ENCODE results near the gene ABTB2.

Gene ABTB2

DNA sequence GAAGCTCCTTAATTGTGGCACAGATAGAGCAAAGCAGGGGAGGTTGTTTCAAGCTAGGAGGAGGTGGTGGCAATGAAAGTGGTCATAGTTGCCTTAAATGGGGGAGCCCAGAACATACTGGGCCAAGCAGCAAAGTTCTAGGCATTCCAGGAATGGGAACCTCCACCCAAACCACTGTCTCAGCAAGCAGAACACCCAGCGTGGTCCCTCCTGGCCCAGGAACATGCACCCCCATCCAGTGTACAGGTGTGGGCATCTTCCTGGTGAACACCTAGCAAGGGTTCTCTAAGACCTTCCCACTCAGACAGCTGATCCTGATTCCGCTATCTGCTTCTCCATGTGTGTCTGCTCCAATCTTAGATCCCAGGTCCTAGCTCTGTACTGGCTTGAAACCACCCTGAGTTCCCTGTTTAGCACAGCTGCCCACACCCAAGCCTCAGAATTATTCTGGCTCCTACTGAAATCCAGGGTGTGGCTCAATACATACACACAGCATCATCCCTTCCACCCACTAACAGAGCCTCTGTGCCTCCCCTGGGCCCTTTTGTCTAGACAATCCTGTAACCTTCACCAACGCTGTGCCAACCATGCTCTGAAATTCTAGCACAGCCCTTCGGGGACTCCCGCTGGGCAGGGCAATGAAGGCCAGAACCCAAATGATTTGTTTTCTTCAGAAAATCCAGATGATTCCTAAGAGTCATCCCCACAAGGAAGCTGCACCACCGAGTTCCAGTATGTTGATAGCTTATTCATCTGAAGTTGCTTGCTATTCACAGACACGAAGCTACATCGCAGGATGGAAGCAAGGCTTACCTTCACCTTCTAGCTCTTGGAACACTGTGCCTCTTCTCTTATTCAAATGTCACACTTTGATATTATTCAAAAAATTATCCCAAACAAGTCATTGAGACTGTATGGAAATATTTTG is 76.6 kb downstream of the ABTB2 start:
- no peak for DNase-seq

- DNase-seq: no peak
Observed at GRCh38 chr11:34278693-34279297, 79.0 kb downstream of the ABTB2 start.

- no peak for DNase-seq
Observed at GRCh38 chr11:34278175-34278574, 79.6 kb downstream of the ABTB2 start.

DNA sequence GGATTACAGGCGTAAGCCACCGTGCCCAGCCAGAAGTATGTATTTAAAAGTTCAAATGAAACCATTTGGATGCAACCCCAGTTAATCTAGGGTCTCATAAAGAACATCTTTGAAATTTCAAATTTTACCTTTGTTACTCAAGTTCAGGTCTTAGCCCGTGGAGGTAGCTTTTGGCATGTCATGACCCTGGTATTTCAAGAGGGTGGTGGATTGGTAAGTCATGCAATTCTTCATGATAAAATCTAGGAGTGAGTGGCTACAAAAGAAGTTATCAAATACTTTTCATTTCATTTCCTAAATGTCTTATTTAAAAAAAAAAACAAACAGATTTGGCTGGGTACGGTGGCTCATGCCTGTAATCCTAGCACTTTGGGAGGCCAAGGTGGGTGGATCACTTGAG is 80.6 kb downstream of the ABTB2 start:
- no peak for DNase-seq

DNA sequence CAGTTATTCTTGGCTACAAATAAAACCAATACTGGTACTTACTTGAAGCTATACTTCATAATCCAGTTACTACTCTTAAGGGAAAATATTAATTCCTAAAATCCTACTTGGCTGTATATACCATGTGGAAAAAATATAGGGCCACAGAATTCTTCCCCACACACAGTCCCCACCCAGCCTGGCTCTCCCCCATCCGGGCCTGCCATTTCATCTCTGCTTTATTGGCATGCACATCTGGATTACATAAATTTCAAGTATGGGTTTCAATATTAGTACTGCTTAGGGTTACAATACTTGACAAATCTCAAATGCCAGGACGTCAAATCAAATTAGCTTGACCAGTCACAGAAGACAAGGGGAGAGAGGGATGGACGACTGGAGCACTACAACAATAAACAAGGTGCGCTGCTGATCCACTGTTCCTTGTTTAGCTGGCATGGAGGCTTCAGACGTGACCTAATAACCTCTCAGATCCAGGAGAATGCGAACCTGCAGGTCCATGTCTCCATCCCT is 81.4 kb downstream of the ABTB2 start:
- DNase-seq: no peak

DNA sequence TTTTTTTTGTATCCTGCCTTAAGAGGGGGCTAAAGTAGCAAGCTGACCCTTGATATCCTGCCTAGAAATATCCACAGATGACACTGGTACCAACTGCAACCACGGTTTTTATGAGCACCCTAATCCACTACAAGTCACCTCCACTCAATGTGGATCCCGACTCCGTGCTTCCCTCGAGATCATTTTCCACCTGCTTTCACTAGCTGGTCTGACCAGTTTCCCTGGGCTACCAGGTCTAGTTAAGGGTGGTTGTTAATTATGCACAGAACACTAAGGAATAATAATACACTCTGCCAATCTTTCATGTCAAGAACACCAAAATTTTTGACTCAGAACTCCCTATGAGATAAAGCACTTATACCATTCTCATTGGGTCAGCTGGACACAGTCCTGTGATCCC is 82.3 kb downstream of the ABTB2 start:
- no peak for DNase-seq

DNA sequence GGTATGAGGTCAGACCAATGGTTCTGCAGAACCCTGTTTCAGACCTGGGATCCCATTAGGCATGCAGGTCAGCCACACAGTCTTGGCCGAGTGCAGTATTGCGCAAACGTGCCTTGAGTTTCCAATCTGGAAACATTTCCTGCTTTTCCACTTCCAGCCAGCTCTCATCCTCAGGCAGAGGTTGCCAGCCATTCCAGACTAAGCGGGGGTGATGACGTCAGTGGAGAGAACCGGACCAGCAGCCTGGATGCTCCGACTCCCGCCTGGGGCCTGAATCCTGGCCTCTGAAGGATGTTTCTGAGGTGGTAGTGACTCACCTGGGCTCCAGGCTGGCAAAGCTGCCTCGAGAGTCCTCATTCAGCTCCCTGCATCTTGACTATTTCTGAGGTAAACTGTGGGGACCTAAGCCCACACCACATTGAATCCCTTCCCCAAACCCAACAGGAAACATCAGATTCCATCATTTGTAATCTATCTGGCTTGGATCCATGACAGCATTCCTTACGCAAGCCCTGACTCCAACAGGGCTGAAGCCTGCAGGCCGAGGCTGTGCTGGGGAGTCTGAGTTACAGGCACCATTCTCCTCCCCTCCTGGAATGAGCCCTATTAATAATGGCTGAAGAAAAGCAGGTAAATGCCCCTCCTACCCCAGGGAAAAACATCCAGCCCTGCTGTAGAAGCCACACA is 83.0 kb downstream of the ABTB2 start:
- no peak for DNase-seq

DNA sequence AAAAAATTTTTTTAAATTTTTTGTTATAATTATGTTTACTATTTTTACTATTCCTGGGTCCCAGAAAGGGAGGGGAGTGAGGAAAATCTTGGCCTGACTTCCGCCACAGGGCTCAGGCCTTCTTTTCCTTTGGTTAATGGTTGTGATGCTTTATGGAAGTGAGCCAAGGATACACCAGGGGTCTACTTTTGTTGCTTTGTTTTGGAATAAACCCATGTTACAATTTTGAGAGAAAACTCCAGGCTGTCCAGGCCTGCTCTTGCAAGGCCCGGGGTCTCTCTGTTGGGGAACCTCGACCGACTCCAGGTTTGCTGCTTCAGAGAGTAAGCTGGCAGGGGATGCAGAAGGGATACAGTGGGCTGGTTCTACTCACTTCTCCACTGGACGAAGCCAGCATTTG is 84.7 kb downstream of the ABTB2 start:
- no peak for DNase-seq

- DNase-seq: no peak
Observed at GRCh38 chr11:34271727-34272126, 86.1 kb downstream of the ABTB2 start.

- DNase-seq: no peak
Observed at GRCh38 chr11:34270711-34271110, 87.1 kb downstream of the ABTB2 start.

GRCh38 chr11:34269694-34270245 is 88.0 kb downstream of the ABTB2 start:
- DNase-seq: no peak

GRCh38 chr11:34268906-34269430 is 88.8 kb downstream of the ABTB2 start:
- no peak for DNase-seq

GRCh38 chr11:34267417-34267816 is 90.4 kb downstream of the ABTB2 start:
- DNase-seq: no peak

GRCh38 chr11:34267013-34267412 is 90.8 kb downstream of the ABTB2 start:
- DNase-seq: no peak

GRCh38 chr11:34266090-34266912 is 91.5 kb downstream of the ABTB2 start:
- no peak for DNase-seq

GRCh38 chr11:34264303-34265110 is 93.3 kb downstream of the ABTB2 start:
- DNase-seq: no peak

- DNase-seq: no peak
Observed at GRCh38 chr11:34263441-34264091, 94.2 kb downstream of the ABTB2 start.

DNA sequence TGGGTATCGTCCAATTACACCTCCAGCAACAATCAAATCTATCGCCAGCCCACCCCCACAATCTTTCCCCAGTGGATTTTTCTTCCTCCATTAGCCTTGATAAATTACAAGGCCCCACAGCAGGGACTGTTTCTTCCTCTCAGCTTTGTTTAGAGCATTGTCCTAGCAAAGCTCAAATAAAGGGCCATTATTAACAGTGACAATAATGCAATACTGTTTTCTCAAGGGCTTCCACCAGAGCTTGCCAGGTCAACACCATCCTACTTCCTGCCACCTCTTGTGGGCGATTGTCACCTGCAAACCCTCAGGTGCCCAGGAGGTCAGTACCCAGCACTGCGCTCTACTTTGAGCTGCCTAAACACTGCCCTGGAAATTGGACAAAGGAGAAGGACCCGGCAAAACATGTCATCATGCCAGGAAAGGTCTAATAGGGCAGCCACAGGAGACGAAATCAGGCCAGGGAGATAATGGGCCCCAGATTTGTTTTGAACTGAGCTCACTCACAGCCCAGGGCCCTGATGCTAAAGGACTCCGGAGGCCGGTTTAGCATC is 95.2 kb downstream of the ABTB2 start:
- DNase-seq: no peak

- DNase-seq: no peak
Observed at GRCh38 chr11:34261820-34262219, 96.0 kb downstream of the ABTB2 start.

DNA sequence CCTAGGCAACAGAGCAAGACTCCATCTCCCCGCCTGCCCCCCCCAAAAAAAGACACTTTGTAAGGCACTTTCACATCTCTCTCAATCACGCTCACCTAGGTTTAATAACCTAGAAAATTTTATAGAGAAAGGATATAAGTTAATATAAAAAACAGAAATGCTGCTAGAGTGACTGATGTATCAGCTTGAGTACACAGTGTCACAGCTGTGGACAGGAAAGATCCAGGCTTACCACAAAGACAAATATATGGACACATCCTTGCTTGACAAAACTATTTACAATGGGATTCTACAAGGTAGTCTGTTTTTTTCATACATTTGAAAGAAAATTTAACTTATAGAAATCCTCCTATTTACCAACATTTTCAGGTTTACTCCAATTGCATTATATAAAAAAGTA is 96.7 kb downstream of the ABTB2 start:
- DNase-seq: no peak
